Brain microvascular endothelial cell (primary cell): Measurements from ENCODE around the gene KRT14.
"Not testable (repeated sequence)": the region's sequence is repeated elsewhere in the genome, so short reads cannot be mapped to it uniquely, and the experiment has no call there.

ENCODE experiments used
- DNase-seq: peaks from one replicate; pipeline ENCODE4 v3.0.0-alpha.2; 2020
- H3K27ac ChIP-seq: fragments of 250-450 bp; sonication (Bioruptor Pico); 2 replicates; pipeline ENCODE4 v1.5.1; 2020; ENCODE audit warnings: mild to moderate bottlenecking, moderate library complexity
- H3K27me3 ChIP-seq: fragments of 250-450 bp; sonication (Bioruptor Pico); replicated peaks from 2 replicates; pipeline ENCODE4 v1.5.1; 2020; ENCODE audit warnings: mild to moderate bottlenecking
- H3K36me3 ChIP-seq: fragments of 250-450 bp; sonication (Bioruptor Pico); replicated peaks from 2 replicates; pipeline ENCODE4 v1.5.1; 2020; ENCODE audit warnings: mild to moderate bottlenecking
- H3K4me3 ChIP-seq: 2 replicates; pipeline ENCODE4 v1.5.1; 2011; ENCODE audit warnings: low read depth, mild to moderate bottlenecking, control low read depth, low read length, moderate library complexity
- CTCF ChIP-seq: IDR thresholded peaks from 2 replicates; pipeline ENCODE4 v1.5.1; 2011; ENCODE audit warnings: low read depth, mild to moderate bottlenecking, moderate library complexity, low read length, control low read depth, inconsistent platforms; ENCODE audit errors: missing control alignments
- in situ Hi-C: cut with HindIII; loops from 2 replicates; pipeline ENCODE4 v1.10.0; 2017; ENCODE audit warnings: low sequenced_read_pairs, low pct_ligation_motif_present

The KRT14 gene

GRCh38 chr17:41621916-41622315 is 35.2 kb upstream of the KRT14 start:
- no peak for DNase-seq
- Histone ChIP-seq H3K36me3 (no peaks in the 10 kb centered on the region), H3K27me3 (no peaks in the 10 kb centered on the region), H3K4me3 (no peak overlapping the region), H3K27ac (no peak overlapping the region)
- in situ Hi-C loops, result no loop called here
- TF ChIP-seq CTCF, result no peak

GRCh38 chr17:41621435-41621817 is 34.7 kb upstream of the KRT14 start:
- H3K36me3 ChIP-seq, H3K27me3 ChIP-seq, in situ Hi-C loops, H3K4me3 ChIP-seq, H3K27ac ChIP-seq, DNase-seq: not testable (repeated sequence)

- no peak overlapping the region for H3K4me3 ChIP-seq
Measured at GRCh38 chr17:41620583-41621434, 34.1 kb upstream of the KRT14 start.

GRCh38 chr17:41619927-41620582 is 33.4 kb upstream of the KRT14 start:
- H3K4me3 ChIP-seq, H3K27me3 ChIP-seq, in situ Hi-C loops, H3K27ac ChIP-seq, H3K36me3 ChIP-seq, DNase-seq: not testable (repeated sequence)

More at GRCh38 chr17:41620583-41621434, 34.1 kb upstream of the KRT14 start:
- Histone ChIP-seq H3K27me3 (no peaks in the 10 kb centered on the region), H3K36me3 (no peaks in the 10 kb centered on the region), H3K27ac (no peak overlapping the region)
- no peak for DNase-seq
- TF ChIP-seq CTCF, result no peak
- in situ Hi-C loops, result no loop called here

- Histone ChIP-seq H3K36me3 (no peaks in the 10 kb centered on the region), H3K27ac (no peak overlapping the region), H3K27me3 (no peaks in the 10 kb centered on the region), H3K4me3 (no peak overlapping the region)
- no peak for DNase-seq
- in situ Hi-C loops, result no loop called here
- TF ChIP-seq CTCF, result no peak
Measured at GRCh38 chr17:41619036-41619926, 32.6 kb upstream of the KRT14 start.

- no peak overlapping the region for H3K27ac ChIP-seq
- in situ Hi-C loops, result no loop called here
Measured at GRCh38 chr17:41618341-41619035, 31.8 kb upstream of the KRT14 start.

More at GRCh38 chr17:41618341-41619035, 31.8 kb upstream of the KRT14 start:
- Histone ChIP-seq H3K27me3 (no peaks in the 10 kb centered on the region), H3K36me3 (no peaks in the 10 kb centered on the region), H3K4me3 (no peak overlapping the region)
- no peak for DNase-seq
- TF ChIP-seq CTCF, result no peak
